HUES48 (cell line): ENCODE measurements around the gene TMEM208.
A peak's percentile ranks its signal among the peaks of the same experiment; 100 is the strongest.

Experiments used
- H3K27ac ChIP-seq: one replicate; pipeline ENCODE4 v1.7.0; 2013; ENCODE audit warnings: low read depth, low read length, inconsistent platforms
- H3K27me3 ChIP-seq: 2 replicates; pipeline ENCODE4 v1.6.1; 2013; ENCODE audit warnings: mild to moderate bottlenecking, low read length; ENCODE audit not compliant: control insufficient read depth, insufficient read depth
- H3K36me3 ChIP-seq: 2 replicates; pipeline ENCODE4 v1.6.1; 2013; ENCODE audit warnings: low read length; ENCODE audit not compliant: control insufficient read depth, insufficient read depth
- H3K4me1 ChIP-seq: 2 replicates; pipeline ENCODE4 v1.6.1; 2013; ENCODE audit warnings: mild to moderate bottlenecking, low read length; ENCODE audit not compliant: control insufficient read depth, insufficient read depth
- H3K4me3 ChIP-seq: 2 replicates; pipeline ENCODE4 v1.5.1; 2013; ENCODE audit warnings: mild to moderate bottlenecking, low read depth, low read length
- H3K9ac ChIP-seq: 2 replicates; pipeline ENCODE4 v1.6.1; 2013; ENCODE audit warnings: mild to moderate bottlenecking, low read depth, low read length, moderate library complexity
- H3K9me3 ChIP-seq: 2 replicates; pipeline ENCODE4 v1.6.1; 2013; ENCODE audit warnings: low read length; ENCODE audit not compliant: control insufficient read depth, insufficient read depth

Gene TMEM208

GRCh38 chr16:67191995-67192681 is 34.8 kb upstream of the TMEM208 start, which contains the start of gene E2F4:
TSS of gene E2F4 (plus strand) at chr16:67192155. CDS start at chr16:67192228, 73 bp downstream.
- H3K27me3 ChIP-seq = no peaks in the 10 kb centered on the region
- peak within 1 kb of the TSS; percentile 95 for H3K4me3 ChIP-seq
- H3K36me3 ChIP-seq = peaks cover 42% of the 10 kb centered on the region
- 0 out of 2 replicates have a peak, but pooled peaks cover 7% of the 10 kb centered on the region for H3K4me1 ChIP-seq
- H3K9ac ChIP-seq = peak within 1 kb of the TSS; percentile 82
- H3K27ac ChIP-seq = peak within 1 kb of the TSS; percentile 44
- no peaks in the 10 kb centered on the region for H3K9me3 ChIP-seq

DNA sequence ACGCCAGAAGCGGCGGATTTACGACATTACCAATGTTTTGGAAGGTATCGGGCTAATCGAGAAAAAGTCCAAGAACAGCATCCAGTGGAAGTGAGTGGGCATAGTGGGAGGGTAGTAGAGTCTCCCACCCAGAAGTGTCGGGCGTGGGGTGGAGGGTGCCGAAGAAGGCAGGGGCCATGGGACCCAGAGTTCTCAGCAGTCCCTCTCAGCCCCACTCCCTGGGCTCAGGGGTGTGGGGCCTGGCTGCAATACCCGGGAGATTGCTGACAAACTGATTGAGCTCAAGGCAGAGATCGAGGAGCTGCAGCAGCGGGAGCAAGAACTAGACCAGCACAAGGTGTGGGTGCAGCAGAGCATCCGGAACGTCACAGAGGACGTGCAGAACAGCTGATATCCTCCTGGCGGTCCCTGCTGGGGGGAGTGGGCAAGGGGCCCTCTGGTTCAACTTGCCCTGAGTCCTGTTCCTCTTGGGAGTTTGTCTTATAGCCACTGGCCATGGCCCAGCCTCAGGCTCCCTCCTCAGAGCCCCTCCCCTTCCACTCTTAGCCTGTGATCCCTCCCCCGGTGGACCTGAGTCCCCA is 34.1 kb upstream of the TMEM208 start:
- peak overlapping the region; percentile 44 for H3K27ac ChIP-seq
- peaks cover 49% of the 10 kb centered on the region for H3K36me3 ChIP-seq
- no peaks in the 10 kb centered on the region for H3K9me3 ChIP-seq
- H3K4me3 ChIP-seq = peak overlapping the region; percentile 95
- no peaks in the 10 kb centered on the region for H3K27me3 ChIP-seq
- H3K4me1 ChIP-seq = 0 out of 2 replicates have a peak, but pooled peaks cover 7% of the 10 kb centered on the region
- H3K9ac ChIP-seq = peak overlapping the region; percentile 82

DNA sequence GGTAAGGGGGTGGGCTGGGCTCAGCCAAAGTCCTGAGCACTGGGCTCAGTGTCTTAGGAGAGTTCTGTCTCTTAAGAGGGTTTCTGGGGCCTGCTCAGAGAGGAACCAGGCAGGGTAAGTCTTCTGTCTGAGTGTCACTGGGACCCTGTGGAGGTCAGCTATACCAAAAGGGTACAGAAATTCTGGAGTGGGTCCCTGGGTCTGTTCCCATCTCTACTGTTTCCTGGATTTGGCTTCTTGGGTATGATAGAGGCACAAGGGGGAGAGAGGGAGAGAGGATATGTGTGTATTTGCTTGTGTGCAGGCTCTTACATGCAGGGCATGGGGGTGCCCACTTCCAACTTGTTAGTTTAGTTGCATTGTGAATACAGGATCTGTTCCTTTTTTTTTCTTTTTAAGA is 33.4 kb upstream of the TMEM208 start:
- H3K27ac ChIP-seq = no peak overlapping the region
- H3K27me3 ChIP-seq = no peaks in the 10 kb centered on the region
- no peak overlapping the region for H3K9ac ChIP-seq
- H3K4me1 ChIP-seq = peaks cover 10% of the 10 kb centered on the region; the same call in 1 of the 2 replicates
- no peaks in the 10 kb centered on the region for H3K9me3 ChIP-seq
- H3K4me3 ChIP-seq = peak overlapping the region; percentile 95; the same call in 1 of the 2 replicates
- peaks cover 52% of the 10 kb centered on the region for H3K36me3 ChIP-seq

- no peak overlapping the region for H3K27ac ChIP-seq
- peaks cover 13% of the 10 kb centered on the region; the same call in 1 of the 2 replicates for H3K4me1 ChIP-seq
- no peak overlapping the region for H3K4me3 ChIP-seq
- peaks cover 52% of the 10 kb centered on the region for H3K36me3 ChIP-seq
- H3K9ac ChIP-seq = no peak overlapping the region
- H3K27me3 ChIP-seq = no peaks in the 10 kb centered on the region
- no peaks in the 10 kb centered on the region for H3K9me3 ChIP-seq
Observed at GRCh38 chr16:67194260-67194659, 32.7 kb upstream of the TMEM208 start.

- Histone ChIP-seq H3K4me1 (peaks cover 13% of the 10 kb centered on the region; the same call in 1 of the 2 replicates), H3K9ac (no peak overlapping the region), H3K27me3 (no peaks in the 10 kb centered on the region), H3K4me3 (no peak overlapping the region), H3K27ac (no peak overlapping the region), H3K9me3 (no peaks in the 10 kb centered on the region), H3K36me3 (peaks cover 52% of the 10 kb centered on the region)
Observed at GRCh38 chr16:67195676-67196075, 31.3 kb upstream of the TMEM208 start.

DNA sequence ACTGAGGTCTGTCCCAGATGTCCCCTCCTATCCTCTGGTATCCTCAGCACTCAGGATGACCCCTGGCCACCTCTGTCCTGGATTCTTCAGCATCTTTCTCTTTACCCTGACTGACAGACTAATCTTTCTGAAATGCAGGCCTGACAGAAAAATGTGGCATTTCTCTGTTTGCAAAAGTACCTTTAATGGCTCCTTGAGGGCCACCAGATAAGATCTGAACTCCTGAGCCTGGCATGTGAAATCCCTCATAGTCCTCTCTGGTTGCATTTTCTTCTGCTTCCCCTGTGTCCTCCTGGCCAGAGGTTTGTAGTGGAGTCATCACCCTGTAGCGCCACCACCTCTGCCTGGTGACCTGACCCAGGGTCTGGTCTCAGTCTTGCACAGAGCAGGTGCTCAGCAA is 30.0 kb upstream of the TMEM208 start:
- Histone ChIP-seq H3K36me3 (peaks cover 57% of the 10 kb centered on the region), H3K9me3 (no peaks in the 10 kb centered on the region), H3K4me1 (peaks cover 13% of the 10 kb centered on the region; the same call in 1 of the 2 replicates), H3K4me3 (no peak overlapping the region), H3K27ac (no peak overlapping the region), H3K9ac (no peak overlapping the region), H3K27me3 (no peaks in the 10 kb centered on the region)

DNA sequence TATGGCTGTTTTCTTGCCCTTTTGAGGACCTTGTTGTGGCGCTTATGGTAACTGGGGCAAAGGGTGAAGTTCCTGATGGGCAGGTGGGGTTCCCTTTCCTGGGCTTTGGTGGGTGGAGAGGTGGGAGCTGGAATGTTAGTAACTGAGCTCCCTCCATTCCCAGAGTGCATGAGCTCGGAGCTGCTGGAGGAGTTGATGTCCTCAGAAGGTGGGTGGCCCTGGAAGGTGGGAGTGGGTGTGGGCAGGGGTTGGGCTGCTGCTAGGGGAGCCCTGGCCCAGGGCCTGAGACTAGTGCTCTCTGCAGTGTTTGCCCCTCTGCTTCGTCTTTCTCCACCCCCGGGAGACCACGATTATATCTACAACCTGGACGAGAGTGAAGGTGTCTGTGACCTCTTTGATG is 29.2 kb upstream of the TMEM208 start:
- H3K4me1 ChIP-seq = peaks cover 12% of the 10 kb centered on the region; the same call in 1 of the 2 replicates
- no peak overlapping the region for H3K4me3 ChIP-seq
- peaks cover 63% of the 10 kb centered on the region for H3K36me3 ChIP-seq
- no peaks in the 10 kb centered on the region for H3K9me3 ChIP-seq
- no peak overlapping the region for H3K27ac ChIP-seq
- H3K27me3 ChIP-seq = no peaks in the 10 kb centered on the region
- no peak overlapping the region for H3K9ac ChIP-seq

GRCh38 chr16:67198238-67198734 is 28.6 kb upstream of the TMEM208 start:
- H3K27me3 ChIP-seq = no peaks in the 10 kb centered on the region
- peak overlapping the region; percentile 94 for H3K4me3 ChIP-seq
- peaks cover 60% of the 10 kb centered on the region for H3K36me3 ChIP-seq
- H3K4me1 ChIP-seq = peaks cover 6% of the 10 kb centered on the region; the same call in 1 of the 2 replicates
- no peak overlapping the region for H3K27ac ChIP-seq
- no peaks in the 10 kb centered on the region for H3K9me3 ChIP-seq
- H3K9ac ChIP-seq = no peak overlapping the region

DNA sequence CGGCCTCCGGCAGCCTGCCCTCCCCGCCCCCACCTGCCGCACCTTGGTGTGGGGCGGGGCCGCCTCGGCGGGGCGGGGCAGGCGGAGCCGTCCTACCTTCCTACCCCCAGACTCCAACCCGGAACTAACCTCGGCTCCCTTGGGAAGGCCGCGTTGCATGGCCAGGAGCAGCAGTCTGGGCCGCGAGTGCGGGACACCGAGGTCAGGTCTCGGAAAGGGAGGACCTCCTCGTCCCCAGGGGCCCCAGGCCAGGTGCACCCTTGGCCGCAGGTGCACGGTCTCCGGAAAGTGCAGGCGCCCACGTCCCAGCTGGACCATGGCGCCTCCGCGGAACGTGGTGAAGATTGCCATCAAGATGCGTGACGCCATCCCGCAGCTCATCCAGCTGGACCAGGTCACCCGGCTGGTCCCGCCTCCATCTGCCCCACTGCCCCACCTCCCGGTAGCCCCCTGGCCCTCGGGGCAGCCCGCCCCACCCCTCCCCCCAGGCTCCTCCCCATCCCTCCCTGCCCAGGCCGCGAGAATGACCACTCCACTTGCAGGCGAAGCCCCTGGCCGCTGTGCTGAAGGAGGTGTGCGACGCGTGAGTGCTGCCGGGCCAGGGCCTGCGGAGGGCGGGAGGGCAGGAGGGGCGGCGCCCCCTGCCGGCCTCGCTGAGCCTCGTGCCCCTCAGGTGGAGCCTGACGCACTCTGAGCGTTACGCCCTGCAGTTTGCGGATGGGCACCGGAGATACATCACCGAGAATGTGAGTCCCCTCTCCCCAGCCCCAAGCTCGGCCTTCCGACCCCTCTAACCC is 27.7 kb upstream of the TMEM208 start, which contains the start of gene ELMO3:
TSS of gene ELMO3 (plus strand) at position 121 of the 797 bp plus-strand sequence. CDS start at position 317, 196 bp downstream.
- Histone ChIP-seq H3K9ac (peak within 1 kb of the TSS; percentile 60; the same call in 1 of the 2 replicates), H3K36me3 (peaks cover 51% of the 10 kb centered on the region)

DNA sequence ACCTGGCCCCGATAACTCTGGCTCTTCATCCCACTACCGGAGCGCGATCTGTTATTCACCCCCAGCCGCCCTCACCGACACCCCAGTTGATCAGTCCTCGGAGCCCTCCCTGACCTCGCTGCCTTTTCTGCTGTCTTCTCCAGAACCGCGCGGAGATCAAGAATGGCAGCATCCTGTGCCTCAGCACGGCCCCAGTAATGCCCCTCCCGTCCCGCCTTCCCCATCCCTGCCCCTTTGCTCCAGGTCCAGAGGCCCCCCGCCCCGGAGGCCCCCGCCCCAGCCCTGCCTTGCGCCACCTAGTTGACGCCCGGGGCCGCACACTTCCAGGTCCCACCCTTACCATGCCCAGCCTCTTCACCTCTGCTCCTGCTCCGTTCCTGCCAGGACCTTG is 27.1 kb upstream of the TMEM208 start:
- no peaks in the 10 kb centered on the region for H3K27me3 ChIP-seq
- no peak overlapping the region for H3K27ac ChIP-seq
- H3K9me3 ChIP-seq = no peaks in the 10 kb centered on the region
- H3K4me3 ChIP-seq = peak overlapping the region; percentile 94
- H3K36me3 ChIP-seq = peaks cover 45% of the 10 kb centered on the region
- no peak overlapping the region for H3K9ac ChIP-seq
- peaks cover 6% of the 10 kb centered on the region; the same call in 1 of the 2 replicates for H3K4me1 ChIP-seq

More for the DNA sequence above, 27.7 kb upstream of the TMEM208 start, which contains the start of gene ELMO3:
- no peaks in the 10 kb centered on the region for H3K9me3 ChIP-seq
- H3K4me1 ChIP-seq = peaks cover 6% of the 10 kb centered on the region; the same call in 1 of the 2 replicates
- peak within 1 kb of the TSS; percentile 55 for H3K27ac ChIP-seq
- no peaks in the 10 kb centered on the region for H3K27me3 ChIP-seq
- peak within 1 kb of the TSS; percentile 94 for H3K4me3 ChIP-seq
